Endothelial cell of umbilical vein (primary cell): ENCODE results near the gene RAPGEF6. TPM values are rescaled to one million over a fixed set of nuclear protein-coding genes. Genes with fewer than 3 reads are reported as not detected.

Experiments used
- BruUV-seq: library from RNA; stranded (reverse); fragments of 400-500 nt; replicated peaks from 2 replicates; lab custom pipeline; 2021; lab: Mats Ljungman, UMichigan
- CTCF ChIA-PET: fragments of 300-600, 350-600 bp; sonication (Branson Sonifier 250); formaldehyde crosslinking; loops from one replicate; lab custom pipeline; 2021; ENCODE audit warnings: antibody characterized with exemption, inconsistent platforms; lab: Charles Lee
- POLR2A ChIA-PET: fragments of 300-600, 350-600 bp; sonication (Branson Sonifier 250); formaldehyde crosslinking; loops from one replicate; lab custom pipeline; 2021; ENCODE audit warnings: antibody characterized with exemption, inconsistent platforms; lab: Charles Lee
- DNase-seq: peaks from one replicate; pipeline ENCODE4 v3.0.0-alpha.2; 2011; ENCODE audit warnings: low read depth, low spot score
- FAIRE-seq: peaks from 2 replicates; lab custom pipeline; 2011; peaks lifted over from hg19 to GRCh38; lab: Jason Lieb, UNC
- H2AFZ ChIP-seq: 2 replicates; pipeline ENCODE4 v1.6.0; 2012; ENCODE audit warnings: low read depth, low read length, control low read depth, inconsistent platforms
- H3K27ac ChIP-seq: 2 replicates; pipeline ENCODE4 v1.5.1; 2011; ENCODE audit warnings: low read depth, mild to moderate bottlenecking, control low read depth, low read length, moderate library complexity; ENCODE audit not compliant: insufficient read depth
- H3K27me3 ChIP-seq, 2 experiments: 2 replicates each; pipeline versions ENCODE4 v1.6.0 to v1.6.1; 2011; ENCODE audit warnings: low read length in 2 of 2, mixed read lengths in 1 of 2; ENCODE audit not compliant: control insufficient read depth in 2 of 2, insufficient read depth in 2 of 2
- H3K36me3 ChIP-seq, 2 experiments: 2 replicates in 1 of 2; 3 replicates in 1 of 2; pipeline ENCODE4 v1.5.1; 2011; ENCODE audit warnings: low read length in 2 of 2, mild to moderate bottlenecking in 1 of 2, moderate library complexity in 1 of 2; ENCODE audit not compliant: control insufficient read depth in 2 of 2, insufficient read depth in 2 of 2; ENCODE audit errors: extremely low read depth in 1 of 2
- H3K4me1 ChIP-seq: 3 replicates; pipeline ENCODE4 v1.5.1; 2011; ENCODE audit warnings: mild to moderate bottlenecking, low read length; ENCODE audit not compliant: control insufficient read depth, insufficient read depth; ENCODE audit errors: extremely low read depth
- H3K4me2 ChIP-seq: 2 replicates; pipeline ENCODE4 v1.6.1; 2011; ENCODE audit warnings: low read length, control low read depth, mixed read lengths; ENCODE audit not compliant: insufficient read depth
- H3K4me3 ChIP-seq, 3 experiments: fragments of 200-600 bp in 1 of 3; sonication (generic), shearing (Covaris generic) in 1 of 3; replicated peaks in 1 of 3; 2 replicates each; pipeline ENCODE4 v1.5.1; 2011 to 2016; ENCODE audit warnings: control low read depth in 3 of 3, low read length in 3 of 3, mild to moderate bottlenecking in 2 of 3, inconsistent platforms in 1 of 3, low read depth in 1 of 3, moderate library complexity in 1 of 3; ENCODE audit not compliant: insufficient read depth in 1 of 3
- H3K79me2 ChIP-seq: 2 replicates; pipeline ENCODE4 v1.6.0; 2012; ENCODE audit warnings: low read length, inconsistent platforms; ENCODE audit not compliant: control insufficient read depth, insufficient read depth
- H3K9ac ChIP-seq: replicated peaks from 2 replicates; pipeline ENCODE3; 2011; ENCODE audit warnings: low read length, control low read depth; ENCODE audit not compliant: insufficient read depth; ENCODE audit errors: extremely low read depth
- H3K9me1 ChIP-seq: replicated peaks from 3 replicates; pipeline ENCODE4 v1.6.0; 2011; ENCODE audit warnings: mild to moderate bottlenecking, low read length; ENCODE audit not compliant: control insufficient read depth, insufficient read depth; ENCODE audit errors: extremely low read depth
- H3K9me3 ChIP-seq: replicated peaks from 2 replicates; pipeline ENCODE4 v1.5.1; 2012; ENCODE audit warnings: low read length, inconsistent platforms; ENCODE audit not compliant: control insufficient read depth, insufficient read depth
- H4K20me1 ChIP-seq: replicated peaks from 2 replicates; pipeline ENCODE3; 2011; ENCODE audit warnings: mild to moderate bottlenecking, low read length; ENCODE audit not compliant: control insufficient read depth, insufficient read depth; ENCODE audit errors: extremely low read depth
- EZH2 ChIP-seq: IDR thresholded peaks from 2 replicates; pipeline ENCODE4 v1.6.1; 2012; ENCODE audit warnings: borderline replicate concordance, low read depth, mild to moderate bottlenecking, moderate library complexity, low read length, inconsistent platforms; ENCODE audit not compliant: severe bottlenecking
- FOS ChIP-seq: IDR thresholded peaks from 2 replicates; pipeline ENCODE4 v1.6.1; 2011; ENCODE audit warnings: mild to moderate bottlenecking, low read length, moderate library complexity, borderline replicate concordance; ENCODE audit not compliant: insufficient read depth
- GATA2 ChIP-seq: IDR thresholded peaks from 2 replicates; pipeline ENCODE4 v1.7.0; 2011; ENCODE audit warnings: low read depth, mild to moderate bottlenecking, moderate library complexity, mixed read lengths, low read length; ENCODE audit not compliant: insufficient read length, insufficient read depth
- JUN ChIP-seq: IDR thresholded peaks from 2 replicates; pipeline ENCODE4 v1.6.1; 2011; ENCODE audit warnings: borderline replicate concordance, low read depth; ENCODE audit not compliant: insufficient read length, insufficient read depth
- MYC ChIP-seq: IDR thresholded peaks from one replicate; pipeline ENCODE4 v1.6.1; 2011; ENCODE audit warnings: mild to moderate bottlenecking, low read depth, low read length
- POLR2A ChIP-seq: IDR thresholded peaks from 2 replicates; pipeline ENCODE4 v1.6.1; 2012; ENCODE audit warnings: low read depth, mild to moderate bottlenecking, control low read depth, low read length
- POLR2AphosphoS5 ChIP-seq: IDR thresholded peaks from 2 replicates; pipeline ENCODE4 v1.6.1; 2012; ENCODE audit warnings: low read depth, mild to moderate bottlenecking, control low read depth, low read length, moderate library complexity; ENCODE audit not compliant: insufficient read depth
- dilution Hi-C: fragments of 300-500 bp; cut with MboI; formaldehyde crosslinking; loops from one replicate; pipeline ENCODE4 v1.15.0; 2019; ENCODE audit warnings: low sequenced_read_pairs; ENCODE audit not compliant: extremely low pct_ligation_motif_present
- intact Hi-C: fragments of 100-400 bp; cut with micrococcal nuclease; formaldehyde crosslinking; loops from one replicate; pipeline ENCODE4 v1.10.0; 2022
- polyA plus RNA-seq, 4 experiments: library from polyadenylated mRNA; depleted of rRNA in 3 of 4; stranded (reverse) in 3 of 4; unstranded in 1 of 4; fragments of >200 nt; gene quantifications; 2 replicates each; pipeline versions ENCODE4 v1.2.1 to v1.2.3, GENCODE V29; 2011 to 2012; ENCODE audit warnings: missing spikeins in 1 of 4
- small RNA-seq: library from RNA; depleted of rRNA; stranded (forward); fragments of <200 nt; gene quantifications from one replicate; pipeline ENCODE3, GENCODE V24; 2012; ENCODE audit warnings: low replicate concordance, low read depth; ENCODE audit not compliant: insufficient read depth, insufficient read length
- total RNA-seq: library from RNA; stranded (reverse); gene quantifications from 2 replicates; pipeline ENCODE4 v1.2.3, GENCODE V29; 2021
- TF ChIP-seq, protein P1 (sequence below): IDR thresholded peaks from 2 replicates; pipeline ENCODE4 v1.6.1; 2011; ENCODE audit not compliant: insufficient read depth, insufficient read length
- TF ChIP-seq, protein P2 (sequence below), 2 donors: IDR thresholded peaks; 1 replicate in 1 of 2; 2 replicates in 1 of 2; pipeline ENCODE4 v1.5.1; 2011; ENCODE audit warnings: low read length in 2 of 2, mild to moderate bottlenecking in 2 of 2, moderate library complexity in 2 of 2, control low read depth in 1 of 2, inconsistent platforms in 1 of 2, low read depth in 1 of 2; ENCODE audit not compliant: insufficient read depth in 1 of 2; ENCODE audit errors: extremely low read depth in 1 of 2

The RAPGEF6 gene
- total and polyA plus RNA-seq, 2 donors (not counting 3 experiments of a cell fraction or from before 2014, with no cell fraction given): 3.5 to 17.5 TPM

DNA sequence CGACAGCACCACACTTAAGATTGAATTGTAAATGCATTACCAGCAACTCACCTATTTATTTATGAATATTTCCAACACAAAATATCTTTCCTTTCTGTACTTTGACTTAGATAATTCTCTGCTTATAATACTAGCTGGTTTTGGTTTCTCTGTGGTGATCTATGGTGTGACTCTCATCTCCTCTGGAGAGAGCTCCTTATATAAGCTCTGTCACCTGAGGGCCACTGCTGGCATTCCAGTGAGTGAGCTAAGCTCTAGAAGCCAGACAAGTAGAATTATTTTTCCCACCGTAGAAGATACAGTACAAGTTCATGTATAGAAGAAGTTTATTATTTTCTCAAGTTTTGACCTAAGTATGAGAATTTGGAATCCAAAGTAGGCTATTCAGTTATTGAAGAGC is 259.7 kb downstream of the RAPGEF6 start:
- BruUV-seq: no TSS peak
- Histone ChIP-seq H2AFZ (no peak overlapping the region), H3K9me1 (no peaks in the 10 kb centered on the region), H3K4me1 (peaks cover 29% of the 10 kb centered on the region), H3K4me2 (no peak overlapping the region), H3K9ac (no peak overlapping the region), H3K27ac (no peak overlapping the region), H3K27me3 (no peaks in the 10 kb centered on the region), H3K9me3 (no peaks in the 10 kb centered on the region), H3K4me3 (no peak overlapping the region), H4K20me1 (no peaks in the 10 kb centered on the region), H3K36me3 (no peaks in the 10 kb centered on the region), H3K79me2 (peaks cover 6% of the 10 kb centered on the region)
- TF ChIP-seq POLR2A (no peak), JUN (no peak), FOS (no peak), POLR2AphosphoS5 (no peak), EZH2 (no peak), MYC (no peak), GATA2 (no peak)
- TF ChIP-seq, protein P1, sequence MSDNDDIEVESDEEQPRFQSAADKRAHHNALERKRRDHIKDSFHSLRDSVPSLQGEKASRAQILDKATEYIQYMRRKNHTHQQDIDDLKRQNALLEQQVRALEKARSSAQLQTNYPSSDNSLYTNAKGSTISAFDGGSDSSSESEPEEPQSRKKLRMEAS: no peak
- TF ChIP-seq, protein P2, sequence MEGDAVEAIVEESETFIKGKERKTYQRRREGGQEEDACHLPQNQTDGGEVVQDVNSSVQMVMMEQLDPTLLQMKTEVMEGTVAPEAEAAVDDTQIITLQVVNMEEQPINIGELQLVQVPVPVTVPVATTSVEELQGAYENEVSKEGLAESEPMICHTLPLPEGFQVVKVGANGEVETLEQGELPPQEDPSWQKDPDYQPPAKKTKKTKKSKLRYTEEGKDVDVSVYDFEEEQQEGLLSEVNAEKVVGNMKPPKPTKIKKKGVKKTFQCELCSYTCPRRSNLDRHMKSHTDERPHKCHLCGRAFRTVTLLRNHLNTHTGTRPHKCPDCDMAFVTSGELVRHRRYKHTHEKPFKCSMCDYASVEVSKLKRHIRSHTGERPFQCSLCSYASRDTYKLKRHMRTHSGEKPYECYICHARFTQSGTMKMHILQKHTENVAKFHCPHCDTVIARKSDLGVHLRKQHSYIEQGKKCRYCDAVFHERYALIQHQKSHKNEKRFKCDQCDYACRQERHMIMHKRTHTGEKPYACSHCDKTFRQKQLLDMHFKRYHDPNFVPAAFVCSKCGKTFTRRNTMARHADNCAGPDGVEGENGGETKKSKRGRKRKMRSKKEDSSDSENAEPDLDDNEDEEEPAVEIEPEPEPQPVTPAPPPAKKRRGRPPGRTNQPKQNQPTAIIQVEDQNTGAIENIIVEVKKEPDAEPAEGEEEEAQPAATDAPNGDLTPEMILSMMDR (IDR thresholded peaks at IDR 0.05; ENCODE audit: extremely low read depth in 1 of 2, insufficient read depth in 1 of 2, low read depth in 1 of 2, low read length in 2 of 2): no peak
- CTCF ChIA-PET: interaction anchor here (0.8 kb wide), 1 partner anchor 21 kb away, joined by 3 read pairs; no protein-coding TSS in a partner anchor
- DNase-seq (no peak), FAIRE-seq (no peak)
- intact Hi-C loops: no loop called here
- POLR2A ChIA-PET: no interaction called here
- dilution Hi-C loops: no loop called here

Small RNA genes lying within 50 kb of the gene (small RNA-seq; reads per million reads assigned to genes)
- gene RF02271: not detected

Other genes with a start within 250 kb of the RAPGEF6 start
- gene FNIP1, start 161.8 kb upstream of the RAPGEF6 start, total RNA-seq: 25.6 and 27.3 TPM in 2 replicates
- gene FNIP1, start 161.8 kb upstream of the RAPGEF6 start, polyA plus RNA-seq: 5.6 and 5.9 TPM in 2 replicates